ENCODE data around the gene TRAF3.
A peak's percentile ranks its signal among the peaks of the same experiment; 100 is the strongest.

Gene TRAF3

DNA sequence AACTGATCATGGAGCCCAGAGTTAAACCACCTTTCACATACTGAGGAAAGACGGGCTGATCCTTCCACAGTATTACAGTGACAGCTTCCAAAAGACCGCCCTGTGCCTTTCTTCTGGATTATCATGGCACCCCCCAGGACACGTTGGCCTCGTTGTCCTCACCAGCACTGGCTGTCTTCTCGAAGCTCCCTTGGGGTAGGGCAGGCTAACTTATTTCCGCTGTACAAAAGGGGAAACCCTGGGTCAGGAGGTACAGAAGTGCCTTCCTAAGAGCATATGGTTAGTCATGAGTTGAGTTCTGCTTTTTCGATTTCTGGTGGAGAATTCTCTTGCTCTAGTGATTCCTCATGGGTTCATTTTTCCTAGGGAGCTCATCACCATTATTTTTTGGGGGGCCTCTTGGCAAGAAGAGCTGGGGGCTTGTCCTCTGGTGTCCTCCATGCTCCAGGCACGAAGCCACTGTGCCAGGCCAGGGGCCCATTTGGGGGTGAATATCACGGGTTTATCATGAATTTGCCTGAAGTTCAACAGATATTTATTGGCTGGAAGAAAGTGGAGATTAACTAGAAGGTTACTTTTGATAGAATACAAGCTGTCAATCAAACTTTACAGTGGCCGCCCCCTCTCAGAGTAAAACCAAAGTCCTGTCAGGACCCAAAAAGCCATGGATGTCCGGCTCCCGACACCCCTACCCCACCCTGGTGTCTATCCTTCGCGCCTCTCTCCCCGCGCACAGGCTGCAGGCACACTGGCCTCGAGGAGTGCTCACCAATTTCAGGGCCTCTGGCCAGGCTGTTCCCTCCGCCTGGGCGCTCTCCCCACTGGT lies 8.8 kb upstream of the TRAF3 start:
- Histone ChIP-seq H3K4me3 (ENCODE audit: low read depth in 1 of 2, low read length in 2 of 2) (no peak overlapping the region), H3K4me1 (ENCODE audit: control insufficient read depth in 1 of 2, insufficient read depth in 2 of 2, low read length in 2 of 2) (no peaks in the 10 kb centered on the region), H3K27ac (ENCODE audit: low read depth, low read length) (no peak overlapping the region)

DNA sequence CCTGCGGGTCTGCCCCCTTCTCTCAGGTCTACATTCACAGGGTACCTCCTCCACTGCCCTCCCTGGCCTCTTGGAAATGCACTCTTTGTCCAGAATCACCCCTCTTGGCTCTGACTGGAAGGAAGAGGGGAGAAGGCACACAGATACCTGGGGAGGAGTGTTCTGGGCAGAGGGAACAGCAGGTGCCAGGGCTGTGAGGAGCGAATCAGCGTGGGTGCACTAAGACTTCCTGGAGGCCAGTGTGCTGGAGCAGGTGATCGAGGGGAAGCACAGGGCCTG lies 8.3 kb upstream of the TRAF3 start:
- no peaks in the 10 kb centered on the region for H3K36me3 ChIP-seq (ENCODE audit: control insufficient read depth in 1 of 2, insufficient read depth in 2 of 2, low read length in 2 of 2)
- no peak overlapping the region for H3K9ac ChIP-seq (ENCODE audit: low read depth in 1 of 2, low read length in 2 of 2)
- H3K27me3 ChIP-seq (ENCODE audit: control insufficient read depth in 1 of 2, insufficient read depth in 2 of 2, low read length in 2 of 2), result no peaks in the 10 kb centered on the region
- H3K9me3 ChIP-seq (ENCODE audit: control insufficient read depth in 1 of 2, low read length in 2 of 2), result no peaks in the 10 kb centered on the region
- H3K4me1 ChIP-seq (ENCODE audit: control insufficient read depth in 1 of 2, insufficient read depth in 2 of 2, low read length in 2 of 2), result no peaks in the 10 kb centered on the region
- no peak overlapping the region for H3K4me3 ChIP-seq (ENCODE audit: low read depth in 1 of 2, low read length in 2 of 2)
- no peak overlapping the region for H3K27ac ChIP-seq (ENCODE audit: low read depth, low read length)

More for the DNA sequence above, 8.8 kb upstream of the TRAF3 start:
- no peaks in the 10 kb centered on the region for H3K36me3 ChIP-seq (ENCODE audit: control insufficient read depth in 1 of 2, insufficient read depth in 2 of 2, low read length in 2 of 2)
- H3K9me3 ChIP-seq (ENCODE audit: control insufficient read depth in 1 of 2, low read length in 2 of 2), result no peaks in the 10 kb centered on the region
- H3K27me3 ChIP-seq (ENCODE audit: control insufficient read depth in 1 of 2, insufficient read depth in 2 of 2, low read length in 2 of 2), result no peaks in the 10 kb centered on the region
- H3K9ac ChIP-seq (ENCODE audit: low read depth in 1 of 2, low read length in 2 of 2), result no peak overlapping the region

DNA sequence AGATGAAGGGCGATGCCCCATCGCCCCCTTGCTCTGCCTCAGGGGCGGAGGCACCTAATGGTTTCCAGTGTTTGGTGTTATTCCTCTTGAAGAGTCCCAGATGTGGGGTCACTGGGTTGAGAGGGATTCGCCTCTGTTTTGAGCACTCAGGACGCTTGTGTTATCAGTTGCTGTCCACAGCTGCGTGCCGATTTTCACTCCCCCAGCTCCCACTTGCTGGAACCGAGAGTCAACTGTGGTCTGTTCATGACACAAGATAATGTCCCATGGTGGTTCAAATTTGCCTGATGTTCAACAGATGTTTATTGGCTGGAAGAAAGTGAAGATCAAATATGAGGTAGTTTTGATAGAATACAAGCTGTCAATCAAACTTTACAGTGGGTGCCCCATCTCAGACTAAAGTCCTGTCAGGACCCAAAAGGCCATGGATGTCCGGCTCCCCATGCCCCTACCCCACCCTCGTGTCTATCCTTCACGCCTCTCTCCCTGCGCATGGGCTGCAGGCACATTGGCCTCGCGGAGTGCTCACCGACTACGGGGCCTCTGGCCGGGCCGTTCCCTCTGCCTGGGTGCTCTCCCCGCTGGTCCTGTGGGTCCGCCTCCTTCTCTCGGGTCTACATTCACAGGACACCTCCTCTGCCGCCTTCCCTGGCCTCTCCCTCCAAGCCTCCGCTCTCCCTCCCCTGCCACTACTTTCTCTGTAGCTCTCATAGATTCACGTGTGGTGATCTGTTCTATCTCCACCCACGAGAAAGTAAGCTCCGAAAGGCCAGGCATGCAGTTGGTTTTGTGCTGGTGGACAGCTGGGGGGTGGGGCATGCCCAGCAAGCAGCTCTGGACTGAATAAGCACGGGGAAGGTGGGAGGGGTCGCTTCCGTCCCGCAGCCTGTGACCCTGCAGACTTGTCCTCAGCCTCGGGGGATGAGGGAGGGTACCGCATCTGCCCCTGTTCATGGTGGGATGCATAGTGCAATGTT lies 6.8 kb upstream of the TRAF3 start:
- Histone ChIP-seq H3K4me1 (ENCODE audit: control insufficient read depth in 1 of 2, insufficient read depth in 2 of 2, low read length in 2 of 2) (peaks cover 4 to 5% of the 10 kb centered on the region in 2 donors), H3K4me3 (ENCODE audit: low read depth in 1 of 2, low read length in 2 of 2) (no peak overlapping the region), H3K36me3 (ENCODE audit: control insufficient read depth in 1 of 2, insufficient read depth in 2 of 2, low read length in 2 of 2) (no peaks in the 10 kb centered on the region), H3K9ac (ENCODE audit: low read depth in 1 of 2, low read length in 2 of 2) (no peak overlapping the region), H3K9me3 (ENCODE audit: control insufficient read depth in 1 of 2, low read length in 2 of 2) (no peaks in the 10 kb centered on the region), H3K27me3 (ENCODE audit: control insufficient read depth in 1 of 2, insufficient read depth in 2 of 2, low read length in 2 of 2) (no peaks in the 10 kb centered on the region), H3K27ac (ENCODE audit: low read depth, low read length) (no peak overlapping the region)

DNA sequence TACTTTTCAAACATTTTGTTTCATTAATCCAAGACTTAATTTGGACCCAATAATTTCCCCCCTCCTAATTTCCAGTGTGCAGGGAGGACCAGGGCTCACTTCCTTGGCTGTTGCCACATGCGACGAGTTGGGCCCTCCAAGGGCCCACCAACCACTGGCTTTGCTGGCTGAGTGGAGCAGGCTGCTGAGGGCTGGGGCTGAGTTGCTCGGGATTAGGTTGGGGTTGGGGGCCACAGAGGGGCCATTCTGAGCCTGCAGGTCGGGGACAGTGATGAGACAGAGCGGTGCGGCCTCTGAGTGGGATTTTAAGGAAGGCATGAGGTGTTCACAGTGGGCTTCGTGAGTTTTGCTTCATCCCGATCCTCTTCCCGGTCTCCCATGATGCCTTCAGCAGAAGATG lies 6.1 kb upstream of the TRAF3 start:
- H3K9ac ChIP-seq (ENCODE audit: low read depth in 1 of 2, low read length in 2 of 2), result no peak overlapping the region
- no peaks in the 10 kb centered on the region for H3K36me3 ChIP-seq (ENCODE audit: control insufficient read depth in 1 of 2, insufficient read depth in 2 of 2, low read length in 2 of 2)
- no peak overlapping the region for H3K4me3 ChIP-seq (ENCODE audit: low read depth in 1 of 2, low read length in 2 of 2)
- no peaks in the 10 kb centered on the region for H3K27me3 ChIP-seq (ENCODE audit: control insufficient read depth in 1 of 2, insufficient read depth in 2 of 2, low read length in 2 of 2)
- peaks cover 5 to 10% of the 10 kb centered on the region in 2 donors for H3K4me1 ChIP-seq (ENCODE audit: control insufficient read depth in 1 of 2, insufficient read depth in 2 of 2, low read length in 2 of 2)
- no peak overlapping the region for H3K27ac ChIP-seq (ENCODE audit: low read depth, low read length)
- no peaks in the 10 kb centered on the region for H3K9me3 ChIP-seq (ENCODE audit: control insufficient read depth in 1 of 2, low read length in 2 of 2)

DNA sequence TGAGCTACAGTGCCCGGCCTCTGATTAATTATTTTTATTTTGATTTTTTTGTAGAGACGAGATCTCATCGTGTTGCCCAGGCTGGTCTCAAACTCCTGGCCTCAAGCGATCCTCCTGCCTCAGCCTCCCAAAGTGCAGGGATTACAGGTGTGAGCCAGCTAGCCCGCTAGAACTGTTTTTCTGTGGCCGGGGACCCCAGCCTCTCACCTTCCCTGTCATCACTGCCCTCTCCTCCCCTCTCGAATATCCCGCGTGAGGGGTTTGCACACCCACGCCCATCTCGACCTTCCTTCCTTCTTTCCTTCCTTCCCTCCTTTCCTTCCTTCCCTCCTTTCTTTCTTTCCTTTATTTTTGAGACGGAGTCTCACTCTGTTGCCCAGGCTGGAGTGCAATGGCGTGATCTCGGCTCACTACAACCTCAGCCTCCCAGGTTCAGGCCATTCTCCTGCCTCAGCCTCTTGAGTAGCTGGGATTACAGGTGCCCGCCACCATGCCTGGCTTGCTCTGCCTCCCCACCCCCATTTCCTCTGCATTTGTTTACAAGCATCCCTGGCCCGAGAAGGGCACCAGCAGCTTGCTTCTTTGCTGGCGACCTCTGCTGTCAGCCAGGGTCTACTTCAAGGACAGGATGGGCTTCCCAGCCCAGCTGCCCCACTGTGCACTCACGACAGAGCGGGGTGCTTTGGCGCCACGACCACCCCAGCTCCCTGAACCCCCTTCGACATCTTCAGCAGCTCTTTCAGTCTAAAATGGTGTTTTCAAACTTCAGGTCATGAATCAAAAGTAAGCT lies 4.3 kb upstream of the TRAF3 start:
- Histone ChIP-seq H3K9ac (ENCODE audit: low read depth in 1 of 2, low read length in 2 of 2) (no peak overlapping the region), H3K4me1 (ENCODE audit: control insufficient read depth in 1 of 2, insufficient read depth in 2 of 2, low read length in 2 of 2) (peaks cover 11 to 16% of the 10 kb centered on the region in 2 donors), H3K27me3 (ENCODE audit: control insufficient read depth in 1 of 2, insufficient read depth in 2 of 2, low read length in 2 of 2) (no peaks in the 10 kb centered on the region), H3K9me3 (ENCODE audit: control insufficient read depth in 1 of 2, low read length in 2 of 2) (no peaks in the 10 kb centered on the region), H3K4me3 (ENCODE audit: low read depth in 1 of 2, low read length in 2 of 2) (no peak overlapping the region), H3K36me3 (ENCODE audit: control insufficient read depth in 1 of 2, insufficient read depth in 2 of 2, low read length in 2 of 2) (no peaks in the 10 kb centered on the region), H3K27ac (ENCODE audit: low read depth, low read length) (no peak overlapping the region)

DNA sequence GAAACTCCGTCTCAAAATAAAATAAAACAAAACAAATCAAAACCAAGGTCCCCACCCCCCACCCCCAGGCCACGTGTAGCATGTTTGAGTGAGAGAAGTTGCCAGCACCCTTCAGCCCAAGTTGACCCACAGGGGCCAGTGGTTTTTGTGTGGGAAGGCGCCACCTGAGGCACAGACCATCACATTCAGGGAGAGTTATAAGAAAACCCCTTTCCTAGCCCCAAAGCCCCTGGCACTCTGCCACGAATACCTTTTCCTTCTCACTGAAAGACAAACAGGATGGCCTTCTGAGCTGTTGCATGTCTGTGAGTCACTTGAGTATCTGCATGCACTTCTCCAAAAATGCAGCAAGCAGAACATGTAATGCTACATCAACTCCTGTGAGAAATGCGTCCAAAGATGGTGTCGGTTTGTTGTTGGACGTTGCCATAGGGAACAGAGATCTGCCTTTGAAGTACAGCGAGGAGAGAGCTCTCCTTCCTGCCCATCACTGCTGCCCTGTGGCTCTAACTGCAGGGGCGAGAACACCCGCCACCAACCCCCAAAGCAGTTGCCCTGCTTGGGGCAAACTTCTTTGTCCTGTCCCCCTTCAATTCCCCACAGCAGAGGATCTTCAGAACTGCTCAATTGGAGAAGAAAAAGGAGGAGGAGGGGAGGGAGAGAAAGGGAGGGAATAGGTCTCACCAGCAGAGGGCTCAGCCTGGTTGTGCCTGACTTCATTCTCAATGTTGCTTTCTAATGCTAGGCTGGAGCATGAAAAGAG lies 2.7 kb upstream of the TRAF3 start:
- Histone ChIP-seq H3K27me3 (ENCODE audit: control insufficient read depth in 1 of 2, insufficient read depth in 2 of 2, low read length in 2 of 2) (no peaks in the 10 kb centered on the region), H3K27ac (ENCODE audit: low read depth, low read length) (no peak overlapping the region), H3K9ac (ENCODE audit: low read depth in 1 of 2, low read length in 2 of 2) (peak overlapping the region in 1 of 2 donors; percentile 43), H3K9me3 (ENCODE audit: control insufficient read depth in 1 of 2, low read length in 2 of 2) (no peaks in the 10 kb centered on the region), H3K4me1 (ENCODE audit: control insufficient read depth in 1 of 2, insufficient read depth in 2 of 2, low read length in 2 of 2) (peaks cover 20 to 26% of the 10 kb centered on the region in 2 donors), H3K4me3 (ENCODE audit: low read depth in 1 of 2, low read length in 2 of 2) (peak overlapping the region in 1 of 2 donors; percentile 32), H3K36me3 (ENCODE audit: control insufficient read depth in 1 of 2, insufficient read depth in 2 of 2, low read length in 2 of 2) (no peaks in the 10 kb centered on the region)

DNA sequence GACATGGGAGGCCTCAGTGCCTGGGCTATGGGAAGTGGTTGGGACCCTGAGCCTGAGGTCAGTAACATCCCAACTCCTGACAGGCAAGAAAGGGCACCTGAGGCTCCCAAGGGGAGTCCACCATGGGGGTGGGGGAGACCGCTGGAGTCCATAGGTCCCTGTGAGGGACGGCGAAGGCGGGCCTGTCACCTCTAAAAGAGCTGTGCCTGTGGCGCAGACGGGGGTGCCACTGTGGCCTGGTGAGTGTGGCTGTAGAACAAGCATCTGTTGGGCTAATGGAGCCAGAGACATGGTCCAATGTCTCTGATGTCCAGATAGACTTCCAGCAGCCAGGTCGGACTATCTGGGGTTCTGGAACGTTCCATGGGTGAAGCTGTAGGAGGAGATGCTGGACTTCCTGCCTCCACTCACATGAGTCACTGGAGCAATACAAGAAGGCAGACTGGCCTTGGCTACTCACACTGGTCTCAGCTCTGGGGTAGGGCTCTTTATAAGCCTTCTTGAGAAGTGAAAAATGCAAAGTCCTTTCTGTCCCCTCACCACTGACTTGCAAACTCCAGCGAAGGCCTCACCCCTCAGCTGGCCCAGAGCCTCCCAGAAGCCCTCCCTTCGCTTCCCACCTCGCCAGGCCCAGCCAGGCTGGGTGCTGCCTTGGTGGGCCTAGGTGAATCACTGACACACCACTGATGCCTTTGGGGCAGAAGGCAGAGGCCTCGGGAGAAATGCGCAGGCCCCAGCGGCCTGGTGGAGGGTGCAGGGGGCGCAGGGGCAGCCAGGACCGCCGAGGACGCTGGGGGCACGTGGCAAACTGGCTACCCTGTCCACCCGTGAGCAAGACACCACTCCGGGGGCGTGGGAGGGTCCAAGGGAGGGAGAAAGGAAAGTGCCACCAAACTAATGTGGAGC lies 1.1 kb upstream of the TRAF3 start:
- Histone ChIP-seq H3K4me3 (ENCODE audit: low read depth in 1 of 2, low read length in 2 of 2) (peak overlapping the region in 1 of 2 donors; percentile 57), H3K9ac (ENCODE audit: low read depth in 1 of 2, low read length in 2 of 2) (peak overlapping the region in 1 of 2 donors; percentile 32), H3K27ac (ENCODE audit: low read depth, low read length) (peak overlapping the region; percentile 85)

DNA sequence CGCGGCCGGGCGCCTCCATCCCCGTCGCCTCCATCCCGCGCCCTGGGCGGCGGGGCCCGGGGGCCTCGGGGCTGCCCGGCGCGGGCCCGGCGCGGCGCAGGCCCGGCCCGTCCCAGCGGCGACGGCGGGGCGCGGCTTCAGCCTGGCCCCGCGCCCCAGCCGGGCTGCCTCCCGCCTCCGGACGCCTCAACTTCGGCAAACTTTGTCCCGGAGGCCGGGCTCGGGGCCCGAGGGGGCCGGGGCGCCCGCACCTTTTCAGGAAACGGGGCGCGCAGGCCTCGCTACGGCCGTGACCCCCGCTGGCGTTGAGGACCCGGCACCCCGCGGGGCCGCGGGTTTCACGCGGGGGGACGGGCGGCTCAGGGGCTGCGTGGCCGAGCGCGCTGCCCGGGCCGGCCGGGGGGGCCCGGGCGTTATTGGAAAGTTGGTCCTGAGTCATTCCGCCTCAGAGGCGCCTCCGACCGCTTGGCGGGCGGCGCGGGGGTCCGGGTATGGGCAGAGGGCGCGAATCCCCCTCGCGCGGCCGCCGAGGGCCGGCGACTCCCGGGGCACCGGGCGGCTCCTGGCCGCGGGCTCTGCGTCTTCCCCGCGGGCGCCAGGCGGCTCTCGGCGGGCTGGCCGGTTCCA lies 575 bp downstream of the TRAF3 start:
- peaks cover 33 to 36% of the 10 kb centered on the region in 2 donors for H3K4me1 ChIP-seq (ENCODE audit: control insufficient read depth in 1 of 2, insufficient read depth in 2 of 2, low read length in 2 of 2)
- H3K9me3 ChIP-seq (ENCODE audit: control insufficient read depth in 1 of 2, low read length in 2 of 2), result no peaks in the 10 kb centered on the region
- H3K27ac ChIP-seq (ENCODE audit: low read depth, low read length), result peak overlapping the region; percentile 80
- H3K4me3 ChIP-seq (ENCODE audit: low read depth in 1 of 2, low read length in 2 of 2), result peak overlapping the region; percentile 67 to 88
- H3K36me3 ChIP-seq (ENCODE audit: control insufficient read depth in 1 of 2, insufficient read depth in 2 of 2, low read length in 2 of 2), result no peaks in the 10 kb centered on the region
- no peaks in the 10 kb centered on the region for H3K27me3 ChIP-seq (ENCODE audit: control insufficient read depth in 1 of 2, insufficient read depth in 2 of 2, low read length in 2 of 2)
- H3K9ac ChIP-seq (ENCODE audit: low read depth in 1 of 2, low read length in 2 of 2), result peak overlapping the region; percentile 61 to 73

More for the DNA sequence above, 1.1 kb upstream of the TRAF3 start:
- H3K4me1 ChIP-seq (ENCODE audit: control insufficient read depth in 1 of 2, insufficient read depth in 2 of 2, low read length in 2 of 2), result peaks cover 33 to 34% of the 10 kb centered on the region in 2 donors
- H3K27me3 ChIP-seq (ENCODE audit: control insufficient read depth in 1 of 2, insufficient read depth in 2 of 2, low read length in 2 of 2), result no peaks in the 10 kb centered on the region
- H3K36me3 ChIP-seq (ENCODE audit: control insufficient read depth in 1 of 2, insufficient read depth in 2 of 2, low read length in 2 of 2), result no peaks in the 10 kb centered on the region
- H3K9me3 ChIP-seq (ENCODE audit: control insufficient read depth in 1 of 2, low read length in 2 of 2), result no peaks in the 10 kb centered on the region

Data from duodenal mucosa (tissue), 2 donors.